Activated CD8-positive, alpha-beta T cell treated with anti-CD3 and anti-CD28 coated beads, Interleukin-2, amount 10 ng/mL, durations not matched to agents 7 days and 5 days (primary cell): ENCODE results near the gene NTF3. TPM values are rescaled to one million over a fixed set of nuclear protein-coding genes. Genes with fewer than 3 reads are reported as not detected.

Source experiments
- ATAC-seq: fragments of 150-1000 bp; cut with Tn5 transposase; one replicate; pipeline ENCODE4 v1.10.0; 2021; ENCODE audit warnings: moderate library complexity
- CTCF ChIA-PET: fragments of 350-600 bp; sonication (Branson Sonifier 250); formaldehyde crosslinking; loops from one replicate; lab custom pipeline; 2021; ENCODE audit warnings: antibody characterized with exemption; lab: Charles Lee
- POLR2A ChIA-PET: fragments of 350-600 bp; sonication (Branson Sonifier 250); formaldehyde crosslinking; loops from one replicate; lab custom pipeline; 2021; ENCODE audit warnings: antibody characterized with exemption; lab: Charles Lee
- DNase-seq: peaks from one replicate; pipeline ENCODE4 v3.0.0-alpha.2; 2020
- H3K27ac Mint-ChIP-seq: one replicate; pipeline ENCODE4 v1.8.0; 2021; ENCODE audit warnings: mild to moderate bottlenecking, mixed read lengths
- H3K27me3 Mint-ChIP-seq: one replicate; pipeline ENCODE4 v1.8.0; 2021; ENCODE audit warnings: low read depth, mixed read lengths
- H3K36me3 Mint-ChIP-seq: one replicate; pipeline ENCODE4 v1.8.0; 2021; ENCODE audit warnings: low read depth, mixed read lengths
- H3K4me1 Mint-ChIP-seq: one replicate; pipeline ENCODE4 v1.8.0; 2021; ENCODE audit warnings: low read depth, mixed read lengths
- H3K4me3 Mint-ChIP-seq: one replicate; pipeline ENCODE4 v1.8.0; 2021; ENCODE audit warnings: mild to moderate bottlenecking, mixed read lengths
- H3K9me3 Mint-ChIP-seq: one replicate; pipeline ENCODE4 v1.8.0; 2022; ENCODE audit warnings: mixed read lengths; ENCODE audit not compliant: insufficient read depth
- total RNA-seq, 2 experiments: library from RNA; stranded (reverse); gene quantifications; one replicate each; pipeline ENCODE4 v1.2.3, GENCODE V29; 2021

NTF3 gene
- total RNA-seq, 2 experiments from 2014 or later: not detected

DNA sequence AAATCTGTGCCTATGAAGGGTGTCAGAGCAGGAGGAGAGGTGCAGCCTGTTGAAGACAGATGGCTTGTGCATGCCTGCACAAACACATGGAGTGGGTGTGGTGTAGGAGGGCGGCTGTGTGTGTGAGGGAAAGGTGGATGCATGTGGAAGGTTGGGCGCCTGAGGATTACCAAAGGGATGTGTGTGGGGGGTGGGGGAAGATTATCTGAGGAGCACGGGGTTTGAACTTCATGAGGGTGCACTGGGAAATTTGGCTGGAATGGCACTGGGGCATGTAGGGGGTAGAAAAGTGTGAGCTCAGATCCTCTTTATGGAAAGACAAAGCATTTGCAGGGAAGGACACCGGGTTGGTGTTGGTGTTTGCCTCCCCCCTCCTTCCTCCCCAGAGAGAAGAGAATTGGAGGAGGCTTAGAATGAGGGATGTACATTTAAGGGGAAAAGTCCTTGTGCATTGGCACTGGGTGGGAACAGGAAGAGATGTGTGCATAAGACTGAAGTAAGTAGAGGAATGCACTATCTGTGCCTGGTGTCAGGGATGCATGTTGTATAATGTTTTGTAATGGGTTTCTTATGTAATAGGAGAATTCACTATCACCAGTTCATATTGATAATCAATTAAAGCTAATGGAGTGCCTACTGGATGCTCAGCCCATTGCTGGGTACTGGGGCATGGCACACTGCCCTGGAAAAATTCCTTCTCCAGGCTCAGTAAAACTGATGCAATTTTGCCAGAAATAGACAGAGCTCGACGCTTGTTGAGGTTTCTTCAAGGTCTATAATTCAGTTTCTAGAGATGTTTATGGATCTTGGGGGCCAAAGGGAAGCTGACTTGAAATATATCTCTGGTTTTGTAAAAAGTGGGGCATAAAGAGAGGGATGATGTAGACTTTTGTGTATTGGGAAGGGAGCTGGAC, 3.0 kb downstream of the NTF3 start:
- Mint-ChIP-seq H3K27me3 (peaks cover 28% of the 10 kb centered on the region), H3K36me3 (no peaks in the 10 kb centered on the region), H3K4me1 (peaks cover 8% of the 10 kb centered on the region), H3K4me3 (no peak overlapping the region), H3K9me3 (no peaks in the 10 kb centered on the region), H3K27ac (no peak overlapping the region)
- ChIA-PET POLR2A (no interaction called here), CTCF (interaction anchor here (0.7 kb wide), 2 partner anchors 27 to 76 kb away, joined by 3 read pairs; no protein-coding TSS in a partner anchor)
- ATAC-seq: no peak
- no peak for DNase-seq

DNA sequence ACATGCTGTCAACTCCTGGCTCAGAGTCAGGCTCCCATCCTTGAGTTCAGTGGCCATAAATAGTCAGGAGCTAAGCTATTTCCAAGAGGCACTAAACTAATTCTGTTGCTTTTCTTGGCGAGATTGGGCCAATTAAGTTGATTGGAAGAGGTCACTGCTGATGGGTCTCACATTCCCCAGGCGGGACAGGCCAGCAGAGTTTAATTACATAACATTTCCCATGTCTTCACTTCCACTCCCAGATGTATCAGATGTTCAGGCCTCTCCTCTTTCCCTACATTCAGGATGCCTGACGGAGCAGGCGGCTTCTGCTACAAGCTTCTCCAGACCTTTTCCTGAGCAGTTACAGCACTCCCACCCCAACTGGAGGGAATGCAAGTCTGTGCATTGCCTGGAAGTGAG, 5.3 kb downstream of the NTF3 start:
- no peak for DNase-seq
- CTCF ChIA-PET: interaction anchor here (1.1 kb wide), 1 partner anchor 74 kb away, joined by 3 read pairs; no protein-coding TSS in a partner anchor
- no peaks in the 10 kb centered on the region for H3K9me3 Mint-ChIP-seq
- H3K27ac Mint-ChIP-seq: no peak overlapping the region
- H3K27me3 Mint-ChIP-seq: peaks cover 13% of the 10 kb centered on the region
- peaks cover 2% of the 10 kb centered on the region for H3K4me1 Mint-ChIP-seq
- ATAC-seq: no peak
- no peaks in the 10 kb centered on the region for H3K36me3 Mint-ChIP-seq
- no peak overlapping the region for H3K4me3 Mint-ChIP-seq
- POLR2A ChIA-PET: no interaction called here

DNA sequence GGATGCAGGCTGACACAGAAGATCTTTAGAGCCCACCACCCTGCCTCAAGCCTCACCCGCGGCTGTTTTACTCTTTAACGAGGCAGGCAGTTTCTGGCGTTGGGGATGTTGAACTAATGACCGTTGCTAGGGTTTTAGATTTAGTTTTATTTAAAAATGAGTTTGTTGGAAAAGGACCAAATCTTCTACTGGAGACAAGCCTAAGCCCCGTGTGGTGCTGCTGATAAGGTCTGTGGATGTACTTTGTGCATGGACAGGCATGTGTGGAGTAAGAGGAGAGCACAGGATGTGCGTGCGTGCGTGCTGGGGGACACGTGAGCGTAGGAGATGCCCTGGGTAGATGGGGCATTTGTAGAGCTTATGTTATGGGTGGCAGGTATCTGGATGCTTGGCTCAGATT, 5.7 kb downstream of the NTF3 start:
- H3K27me3 Mint-ChIP-seq: peaks cover 10% of the 10 kb centered on the region
- CTCF ChIA-PET: no interaction called here
- no peaks in the 10 kb centered on the region for H3K4me1 Mint-ChIP-seq
- H3K4me3 Mint-ChIP-seq: no peak overlapping the region
- DNase-seq: no peak
- H3K27ac Mint-ChIP-seq: no peak overlapping the region
- POLR2A ChIA-PET: no interaction called here
- ATAC-seq: no peak
- H3K36me3 Mint-ChIP-seq: no peaks in the 10 kb centered on the region
- no peaks in the 10 kb centered on the region for H3K9me3 Mint-ChIP-seq

DNA sequence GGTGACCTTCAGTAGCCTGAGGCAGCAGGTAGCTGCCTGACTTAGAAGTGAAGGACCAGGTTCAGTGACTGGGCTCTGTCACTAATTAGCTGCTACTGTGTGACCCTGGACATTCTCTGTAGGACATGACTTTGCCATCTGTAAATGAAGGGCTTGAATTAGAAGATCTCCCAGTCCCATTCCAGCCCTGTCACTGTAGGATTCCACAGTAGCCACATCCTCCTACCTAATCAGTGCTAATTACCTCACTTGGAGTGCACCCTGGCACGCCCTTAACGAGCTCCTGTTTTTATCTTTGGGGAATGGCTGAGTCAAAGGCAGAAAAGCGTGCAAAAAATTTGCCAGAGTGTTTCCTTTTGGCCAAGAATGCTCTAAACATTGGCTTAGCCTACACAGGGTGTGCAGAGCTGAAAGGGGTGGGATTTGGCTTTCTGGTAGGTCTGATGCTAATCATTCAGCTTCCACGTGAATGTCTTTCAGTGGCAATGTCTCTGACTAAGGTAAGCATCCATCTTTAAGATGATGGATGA, 6.8 kb downstream of the NTF3 start:
- Mint-ChIP-seq H3K36me3 (no peaks in the 10 kb centered on the region), H3K9me3 (no peaks in the 10 kb centered on the region), H3K27me3 (peaks cover 8% of the 10 kb centered on the region), H3K4me3 (no peak overlapping the region), H3K4me1 (no peaks in the 10 kb centered on the region), H3K27ac (no peak overlapping the region)
- POLR2A ChIA-PET: no interaction called here
- ATAC-seq: no peak
- DNase-seq: no peak
- CTCF ChIA-PET: no interaction called here

DNA sequence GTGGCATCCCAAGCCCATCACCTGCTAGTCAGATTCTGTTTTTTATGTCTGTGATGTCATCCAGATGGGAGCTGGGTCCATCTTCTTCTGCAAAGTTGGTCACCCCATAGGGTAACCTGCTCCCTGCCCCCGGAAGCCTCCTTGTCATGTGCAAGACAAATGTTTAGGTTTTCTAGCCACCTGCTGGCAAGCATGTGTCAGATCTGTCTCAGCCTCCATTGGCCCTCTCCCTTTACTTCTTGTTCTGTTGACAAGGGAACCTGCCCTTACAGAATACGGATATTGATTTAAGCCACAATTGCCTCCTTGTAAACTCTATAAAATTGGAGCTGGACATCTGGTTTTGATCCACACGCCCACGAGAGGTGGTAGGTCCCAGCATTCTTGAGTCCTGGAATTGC, 7.5 kb downstream of the NTF3 start:
- Mint-ChIP-seq H3K27ac (no peak overlapping the region), H3K36me3 (no peaks in the 10 kb centered on the region), H3K4me3 (no peak overlapping the region), H3K27me3 (peaks cover 8% of the 10 kb centered on the region), H3K9me3 (no peaks in the 10 kb centered on the region), H3K4me1 (no peaks in the 10 kb centered on the region)
- ATAC-seq (no peak), DNase-seq (no peak)
- ChIA-PET POLR2A (interaction anchor here (0.6 kb wide), 1 partner anchor 364 kb away, joined by 3 read pairs; no protein-coding TSS in a partner anchor), CTCF (no interaction called here)

DNA sequence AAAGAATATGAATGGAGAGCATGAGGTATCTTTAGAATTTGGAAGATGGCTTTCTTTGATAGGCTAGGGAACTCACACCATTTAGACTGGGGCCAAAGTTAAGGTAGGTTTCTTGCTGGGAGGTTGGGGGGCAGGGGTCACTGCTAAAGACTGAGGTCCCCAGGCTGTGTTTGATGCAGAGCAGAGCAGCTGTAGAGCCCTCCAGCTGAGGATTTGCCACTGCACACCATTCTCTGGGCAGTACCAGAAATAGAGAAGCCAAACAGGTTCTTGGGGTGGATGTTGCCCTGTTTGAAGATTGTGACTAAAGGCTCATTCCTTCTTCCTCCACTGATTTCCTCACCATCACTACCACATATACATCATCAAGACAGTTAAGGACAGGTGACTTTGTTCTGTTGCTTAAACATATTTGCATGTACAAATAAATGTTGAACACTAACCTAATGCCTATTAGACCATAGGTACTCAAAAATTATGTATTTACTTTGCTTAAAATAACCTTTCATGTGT, 7.9 kb downstream of the NTF3 start:
- CTCF ChIA-PET: no interaction called here
- Mint-ChIP-seq H3K9me3 (no peaks in the 10 kb centered on the region), H3K36me3 (no peaks in the 10 kb centered on the region), H3K27me3 (peaks cover 8% of the 10 kb centered on the region), H3K27ac (no peak overlapping the region), H3K4me1 (no peaks in the 10 kb centered on the region), H3K4me3 (no peak overlapping the region)
- POLR2A ChIA-PET: interaction anchor here (0.6 kb wide), 1 partner anchor 363 kb away, joined by 3 read pairs; no protein-coding TSS in a partner anchor
- ATAC-seq (no peak), DNase-seq (no peak)

DNA sequence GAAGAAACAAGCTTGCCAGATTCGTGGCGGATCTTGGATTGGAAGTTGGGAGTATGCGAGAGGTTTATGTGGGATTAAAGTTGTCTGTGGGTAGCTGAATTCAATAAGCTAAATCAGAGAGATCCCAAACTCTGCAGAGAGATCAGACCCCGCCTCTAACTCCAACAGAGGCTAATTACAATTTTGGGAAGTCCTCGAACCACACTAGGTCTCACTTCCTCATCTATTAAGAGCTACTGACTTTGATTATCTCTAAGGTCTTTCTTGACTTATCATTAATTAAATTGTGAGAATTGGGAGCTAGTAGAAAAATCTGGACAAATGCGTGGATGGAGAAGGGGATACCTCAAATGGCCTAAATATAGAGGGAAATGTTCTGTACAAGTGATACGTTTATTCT, 9.1 kb downstream of the NTF3 start:
- POLR2A ChIA-PET: interaction anchor here (0.5 to 0.6 kb wide), 2 partner anchors 106 to 820 kb away, joined by 3 read pairs; no protein-coding TSS in a partner anchor
- Mint-ChIP-seq H3K27ac (no peak overlapping the region), H3K4me3 (no peak overlapping the region), H3K27me3 (peaks cover 8% of the 10 kb centered on the region), H3K4me1 (no peaks in the 10 kb centered on the region), H3K9me3 (no peaks in the 10 kb centered on the region), H3K36me3 (no peaks in the 10 kb centered on the region)
- no peak for ATAC-seq
- CTCF ChIA-PET: no interaction called here
- DNase-seq: no peak

DNA sequence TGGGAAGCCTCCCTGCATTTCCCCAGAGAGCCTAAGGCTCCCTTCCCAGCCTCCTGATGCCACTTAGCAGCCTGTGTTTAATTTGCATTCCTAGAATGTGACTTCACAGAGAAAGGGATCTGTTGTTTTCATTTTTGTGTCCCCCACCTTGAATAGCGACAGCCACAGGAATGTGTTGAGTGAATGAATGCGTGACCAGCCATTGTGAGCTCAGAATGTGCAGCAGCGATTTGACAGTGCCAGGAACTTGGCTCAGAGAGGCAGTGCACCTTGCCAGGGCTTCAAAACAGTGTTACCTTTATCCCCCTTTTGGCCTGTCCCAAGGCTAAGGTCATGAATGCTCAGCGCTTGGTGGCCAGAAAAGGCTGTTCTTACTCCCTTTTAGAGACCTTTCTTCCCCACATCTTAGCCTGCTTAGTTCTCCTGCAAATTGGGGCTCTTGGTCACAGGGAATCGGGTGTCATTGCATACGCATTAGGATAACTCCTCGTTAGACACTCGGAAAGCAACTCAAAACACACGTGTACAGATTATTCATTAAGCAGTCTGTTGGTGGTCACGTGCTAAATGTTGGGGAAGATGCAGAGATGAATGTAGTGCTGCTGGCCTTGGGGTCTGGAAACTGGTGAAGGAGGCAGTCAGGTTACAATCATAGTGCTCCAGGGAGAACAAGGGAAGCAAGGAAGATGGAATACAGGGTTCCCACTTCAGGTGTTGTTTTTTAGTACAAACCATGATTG, 9.8 kb downstream of the NTF3 start:
- CTCF ChIA-PET: interaction anchor here (1.4 kb wide), 1 partner anchor 13 kb away, joined by 3 read pairs; no protein-coding TSS in a partner anchor
- DNase-seq: no peak
- Mint-ChIP-seq H3K36me3 (no peaks in the 10 kb centered on the region), H3K27me3 (peaks cover 9% of the 10 kb centered on the region), H3K9me3 (no peaks in the 10 kb centered on the region), H3K4me3 (no peak overlapping the region), H3K4me1 (no peaks in the 10 kb centered on the region), H3K27ac (no peak overlapping the region)
- no peak for ATAC-seq
- POLR2A ChIA-PET: no interaction called here

DNA sequence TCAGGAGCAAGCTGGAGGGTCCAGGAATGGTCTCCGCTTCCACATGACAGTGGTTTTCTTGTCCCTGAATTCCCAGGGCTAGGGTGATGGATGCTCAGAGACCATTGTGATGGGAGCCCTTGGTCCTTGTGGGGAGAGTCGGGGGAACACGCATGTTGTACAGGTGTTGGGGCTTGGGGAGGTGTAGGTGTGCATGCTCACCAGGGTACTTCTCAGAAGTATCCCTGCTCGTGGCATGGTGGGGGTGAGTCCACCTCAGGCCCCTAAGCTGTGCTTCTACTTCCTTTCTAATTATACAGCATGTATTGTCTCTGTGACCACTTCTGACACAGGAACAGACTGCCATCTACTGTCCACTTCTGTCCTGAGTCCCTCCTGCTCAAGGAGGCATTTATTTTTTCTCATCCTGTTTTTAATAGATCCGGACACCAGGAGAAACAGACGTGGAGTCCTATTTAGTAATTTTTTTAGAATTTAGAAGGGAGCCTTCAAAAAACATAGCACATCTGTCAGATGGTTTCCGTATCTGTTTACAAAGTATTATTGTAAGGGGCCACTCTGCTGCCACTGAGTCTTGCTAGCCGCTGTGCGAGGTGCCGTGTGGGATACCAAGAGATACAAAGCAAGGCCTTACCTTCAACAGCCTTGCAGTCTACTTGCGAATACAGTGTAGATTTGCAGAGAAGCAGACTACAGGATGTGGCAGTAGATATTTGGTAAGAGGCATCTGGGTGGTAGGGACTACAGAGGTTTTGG, 10.5 kb downstream of the NTF3 start:
- no peaks in the 10 kb centered on the region for H3K4me1 Mint-ChIP-seq
- no peaks in the 10 kb centered on the region for H3K9me3 Mint-ChIP-seq
- CTCF ChIA-PET: interaction anchor here (1.4 kb wide), 1 partner anchor 14 kb away, joined by 3 read pairs; no protein-coding TSS in a partner anchor
- no peak for ATAC-seq
- POLR2A ChIA-PET: no interaction called here
- H3K27me3 Mint-ChIP-seq: peaks cover 13% of the 10 kb centered on the region
- no peak overlapping the region for H3K27ac Mint-ChIP-seq
- H3K4me3 Mint-ChIP-seq: no peak overlapping the region
- H3K36me3 Mint-ChIP-seq: no peaks in the 10 kb centered on the region
- DNase-seq: no peak

DNA sequence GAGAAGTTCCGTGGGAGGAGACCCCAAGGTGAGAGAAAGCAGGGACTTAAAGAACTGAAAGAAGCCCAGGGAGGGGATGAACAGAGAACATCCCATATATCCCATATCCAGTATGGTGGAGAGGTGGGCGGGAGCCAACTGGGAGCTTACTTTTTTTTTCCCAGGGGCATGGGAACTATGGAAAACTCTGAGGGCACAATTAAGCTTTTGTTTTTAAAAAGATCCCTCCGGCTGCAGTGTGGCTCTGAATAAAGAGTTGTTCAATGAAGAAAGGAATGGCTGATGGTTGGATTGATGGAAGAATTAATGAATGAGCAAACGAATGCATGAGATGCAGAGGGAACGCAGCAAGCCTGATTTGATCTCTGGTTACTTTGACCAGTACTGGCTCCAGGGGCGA, 12.6 kb downstream of the NTF3 start:
- CTCF ChIA-PET: no interaction called here
- DNase-seq (no peak), ATAC-seq (no peak)
- H3K4me1 Mint-ChIP-seq: no peaks in the 10 kb centered on the region
- H3K9me3 Mint-ChIP-seq: no peaks in the 10 kb centered on the region
- H3K36me3 Mint-ChIP-seq: no peaks in the 10 kb centered on the region
- H3K4me3 Mint-ChIP-seq: no peak overlapping the region
- H3K27ac Mint-ChIP-seq: no peak overlapping the region
- peaks cover 12% of the 10 kb centered on the region for H3K27me3 Mint-ChIP-seq
- POLR2A ChIA-PET: no interaction called here

DNA sequence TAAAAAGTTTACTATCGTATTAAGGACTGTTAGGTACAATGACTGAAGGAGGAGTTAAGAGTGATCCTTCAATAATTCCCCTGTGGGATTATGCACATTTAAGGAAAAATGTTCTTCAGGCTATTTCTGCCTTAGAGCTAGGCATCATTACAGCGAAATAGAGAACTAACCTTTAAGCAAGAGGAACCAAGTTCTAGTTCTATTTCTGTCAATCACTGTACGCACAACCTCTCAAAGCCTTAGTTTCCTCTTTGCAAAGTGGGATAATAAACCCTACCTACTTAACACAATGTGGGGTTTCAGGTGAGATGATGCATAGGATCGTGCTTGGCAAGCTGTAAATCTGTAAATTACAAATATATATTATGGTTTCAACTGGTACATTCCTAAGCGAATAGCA, 15.4 kb downstream of the NTF3 start:
- CTCF ChIA-PET: no interaction called here
- Mint-ChIP-seq H3K9me3 (no peaks in the 10 kb centered on the region), H3K4me1 (no peaks in the 10 kb centered on the region), H3K36me3 (no peaks in the 10 kb centered on the region), H3K27me3 (peaks cover 8% of the 10 kb centered on the region), H3K27ac (no peak overlapping the region), H3K4me3 (no peak overlapping the region)
- POLR2A ChIA-PET: no interaction called here
- no peak for DNase-seq
- no peak for ATAC-seq
